HL-60 (cell line): ENCODE results near the gene PNO1.

Experiments used
- CTCF ChIP-seq: IDR thresholded peaks from one replicate; pipeline ENCODE4 v1.5.1; 2011; ENCODE audit warnings: low read length, control low read depth, inconsistent platforms; ENCODE audit not compliant: insufficient read depth
- GABPA ChIP-seq: IDR thresholded peaks from 2 replicates; pipeline ENCODE4 v1.6.1; 2012; ENCODE audit warnings: low read depth
- POLR2AphosphoS5 ChIP-seq: IDR thresholded peaks from 2 replicates; pipeline ENCODE4 v1.6.1; 2012; ENCODE audit warnings: low read depth
- SPI1 ChIP-seq: IDR thresholded peaks from 2 replicates; pipeline ENCODE4 v1.6.1; 2012; ENCODE audit warnings: low read depth, mild to moderate bottlenecking, borderline replicate concordance
- TF ChIP-seq, protein P1 (sequence below): IDR thresholded peaks from 2 replicates; pipeline ENCODE4 v1.6.1; 2012; ENCODE audit warnings: low read depth; ENCODE audit not compliant: insufficient replicate concordance

GRCh38 chr2:68195096-68195495, 37.4 kb downstream of the PNO1 start:
- TF ChIP-seq, protein P1, sequence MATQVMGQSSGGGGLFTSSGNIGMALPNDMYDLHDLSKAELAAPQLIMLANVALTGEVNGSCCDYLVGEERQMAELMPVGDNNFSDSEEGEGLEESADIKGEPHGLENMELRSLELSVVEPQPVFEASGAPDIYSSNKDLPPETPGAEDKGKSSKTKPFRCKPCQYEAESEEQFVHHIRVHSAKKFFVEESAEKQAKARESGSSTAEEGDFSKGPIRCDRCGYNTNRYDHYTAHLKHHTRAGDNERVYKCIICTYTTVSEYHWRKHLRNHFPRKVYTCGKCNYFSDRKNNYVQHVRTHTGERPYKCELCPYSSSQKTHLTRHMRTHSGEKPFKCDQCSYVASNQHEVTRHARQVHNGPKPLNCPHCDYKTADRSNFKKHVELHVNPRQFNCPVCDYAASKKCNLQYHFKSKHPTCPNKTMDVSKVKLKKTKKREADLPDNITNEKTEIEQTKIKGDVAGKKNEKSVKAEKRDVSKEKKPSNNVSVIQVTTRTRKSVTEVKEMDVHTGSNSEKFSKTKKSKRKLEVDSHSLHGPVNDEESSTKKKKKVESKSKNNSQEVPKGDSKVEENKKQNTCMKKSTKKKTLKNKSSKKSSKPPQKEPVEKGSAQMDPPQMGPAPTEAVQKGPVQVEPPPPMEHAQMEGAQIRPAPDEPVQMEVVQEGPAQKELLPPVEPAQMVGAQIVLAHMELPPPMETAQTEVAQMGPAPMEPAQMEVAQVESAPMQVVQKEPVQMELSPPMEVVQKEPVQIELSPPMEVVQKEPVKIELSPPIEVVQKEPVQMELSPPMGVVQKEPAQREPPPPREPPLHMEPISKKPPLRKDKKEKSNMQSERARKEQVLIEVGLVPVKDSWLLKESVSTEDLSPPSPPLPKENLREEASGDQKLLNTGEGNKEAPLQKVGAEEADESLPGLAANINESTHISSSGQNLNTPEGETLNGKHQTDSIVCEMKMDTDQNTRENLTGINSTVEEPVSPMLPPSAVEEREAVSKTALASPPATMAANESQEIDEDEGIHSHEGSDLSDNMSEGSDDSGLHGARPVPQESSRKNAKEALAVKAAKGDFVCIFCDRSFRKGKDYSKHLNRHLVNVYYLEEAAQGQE, result no peak
- TF ChIP-seq CTCF (no peak), POLR2AphosphoS5 (no peak), GABPA (no peak), SPI1 (no peak)
